ENCODE data around the gene IZUMO4.

IZUMO4 gene

DNA sequence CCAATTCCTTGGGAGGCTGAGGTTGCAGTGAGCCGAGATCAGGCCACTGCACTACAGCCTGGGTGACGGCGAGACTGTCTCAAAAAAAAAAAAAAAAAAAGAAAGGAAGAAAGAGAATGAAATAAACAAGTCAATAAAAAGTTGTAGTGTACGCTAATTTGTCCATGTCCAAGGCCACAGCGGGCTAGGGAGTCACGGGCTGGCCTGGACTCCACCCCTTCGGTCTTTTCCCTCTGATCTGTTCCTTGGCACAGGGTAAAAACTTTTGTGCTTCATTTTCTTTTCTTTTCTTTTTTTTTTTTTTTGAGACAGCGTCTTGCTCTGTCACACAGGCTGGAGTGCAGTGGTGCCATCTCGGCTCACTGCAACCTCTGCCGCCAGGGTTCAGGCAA is 26.3 kb upstream of the IZUMO4 start:
- Mint-ChIP-seq H3K9me3 (no peaks in the 10 kb centered on the region), H3K27me3 (no peaks in the 10 kb centered on the region), H3K36me3 (ENCODE audit: low read depth) (peaks cover 36% of the 10 kb centered on the region), H3K27ac (no peak overlapping the region), H3K4me3 (no peak overlapping the region), H3K4me1 (ENCODE audit: low read depth) (peaks cover 18% of the 10 kb centered on the region)

DNA sequence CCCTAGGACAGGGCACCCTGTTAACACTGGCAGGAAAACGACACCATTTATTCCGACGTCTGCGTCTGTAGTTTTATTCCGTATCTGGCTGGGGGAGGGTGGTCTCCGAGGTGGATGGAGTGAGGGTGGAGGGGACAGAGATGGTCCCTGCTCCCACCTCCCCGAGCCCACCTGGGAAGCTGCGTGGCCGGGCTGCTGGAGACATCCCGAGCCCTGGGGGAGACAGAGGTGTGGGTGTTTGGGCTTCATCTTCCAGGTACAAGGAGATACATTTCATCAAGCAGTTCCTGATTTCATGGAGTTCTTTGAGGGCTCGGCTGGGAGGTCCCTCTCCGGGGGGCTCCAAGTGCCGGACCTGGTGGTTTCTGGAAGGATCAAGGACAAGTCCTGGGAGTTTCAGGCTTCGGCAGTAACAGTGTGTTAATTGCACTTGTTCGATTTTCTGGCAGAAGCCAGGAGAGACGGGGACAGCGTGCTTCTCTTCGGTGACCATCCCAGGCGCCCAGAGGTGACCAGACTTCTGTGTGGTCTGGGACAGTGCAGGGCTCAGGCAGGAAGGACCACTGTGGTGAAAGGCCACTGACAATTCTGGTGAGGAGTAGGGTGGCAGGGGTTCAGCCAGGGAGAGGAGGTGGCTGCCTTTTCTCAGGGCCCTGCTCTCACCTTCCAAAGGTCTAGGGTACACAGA is 25.6 kb upstream of the IZUMO4 start:
- no peaks in the 10 kb centered on the region for H3K27me3 Mint-ChIP-seq
- no peaks in the 10 kb centered on the region for H3K9me3 Mint-ChIP-seq
- H3K27ac Mint-ChIP-seq, result peak overlapping the region; percentile 89
- no peak overlapping the region for H3K4me3 Mint-ChIP-seq
- H3K36me3 Mint-ChIP-seq (ENCODE audit: low read depth), result peaks cover 41% of the 10 kb centered on the region
- peaks cover 21% of the 10 kb centered on the region for H3K4me1 Mint-ChIP-seq (ENCODE audit: low read depth)

DNA sequence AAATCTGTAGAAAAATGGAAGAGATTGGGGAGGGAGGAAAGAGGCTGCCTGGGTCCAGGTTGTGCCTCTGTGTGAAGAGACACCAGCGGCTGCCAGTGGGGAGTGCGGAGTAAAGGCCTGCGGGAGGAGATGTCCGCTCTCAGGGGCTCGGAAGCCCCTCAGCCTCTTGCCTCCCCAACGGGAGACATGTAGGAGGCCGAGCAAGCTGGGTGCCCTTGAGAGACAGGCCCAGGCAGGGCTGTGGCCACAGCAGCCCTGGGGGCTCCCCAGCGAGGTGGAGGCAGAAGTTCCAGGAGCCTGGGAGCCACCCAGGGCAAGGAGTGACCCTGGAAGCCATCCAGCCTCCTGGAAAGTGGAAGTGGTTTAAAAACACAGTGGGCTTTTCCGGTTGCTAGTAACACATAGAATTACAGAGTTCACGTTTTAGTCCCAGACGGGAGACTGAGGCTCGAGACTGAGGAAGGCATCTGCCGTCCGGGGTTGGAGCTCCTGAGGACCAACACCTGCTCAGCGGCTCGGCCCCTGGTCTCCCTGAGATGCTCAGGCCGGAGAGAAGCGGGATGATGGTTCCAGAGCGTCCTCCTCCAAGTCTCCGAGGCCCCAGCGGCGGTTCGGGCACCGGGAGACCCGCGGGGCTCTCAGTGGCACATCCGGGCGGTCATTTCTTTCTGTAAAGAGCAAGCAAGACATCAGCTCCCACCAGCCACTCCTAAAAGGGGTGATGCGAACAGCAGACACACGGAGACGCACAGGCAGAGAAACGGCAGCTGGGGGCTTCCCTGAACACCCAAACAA is 23.8 kb upstream of the IZUMO4 start:
- Mint-ChIP-seq H3K4me1 (ENCODE audit: low read depth) (peaks cover 21% of the 10 kb centered on the region), H3K36me3 (ENCODE audit: low read depth) (peaks cover 57% of the 10 kb centered on the region), H3K9me3 (no peaks in the 10 kb centered on the region), H3K27ac (peak overlapping the region; percentile 11), H3K27me3 (no peaks in the 10 kb centered on the region), H3K4me3 (no peak overlapping the region)

DNA sequence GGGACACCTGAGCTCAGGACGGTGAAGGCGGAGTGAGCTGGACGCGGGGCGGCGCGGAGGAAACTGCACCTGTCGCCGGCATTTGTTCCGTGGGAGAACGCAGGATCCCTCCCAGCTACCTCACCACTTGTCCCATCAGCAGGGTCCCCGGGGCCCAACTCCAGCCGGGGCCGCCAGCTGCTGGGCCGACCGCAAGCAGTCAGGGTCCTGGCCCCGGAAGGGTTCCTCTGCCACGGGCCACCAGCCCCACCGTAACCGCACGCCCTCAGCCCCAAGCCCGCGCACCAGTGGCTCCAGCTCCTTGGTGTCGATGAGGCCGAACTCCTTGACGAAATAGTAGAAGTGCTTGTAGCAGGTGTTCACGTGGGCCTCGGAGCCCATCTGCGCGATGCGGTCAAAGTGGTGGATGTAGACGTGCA is 20.2 kb upstream of the IZUMO4 start:
- peaks cover 45% of the 10 kb centered on the region for H3K4me1 Mint-ChIP-seq (ENCODE audit: low read depth)
- H3K9me3 Mint-ChIP-seq, result no peaks in the 10 kb centered on the region
- H3K36me3 Mint-ChIP-seq (ENCODE audit: low read depth), result peaks cover 79% of the 10 kb centered on the region
- no peak overlapping the region for H3K4me3 Mint-ChIP-seq
- peak overlapping the region; percentile 36 for H3K27ac Mint-ChIP-seq
- no peaks in the 10 kb centered on the region for H3K27me3 Mint-ChIP-seq

DNA sequence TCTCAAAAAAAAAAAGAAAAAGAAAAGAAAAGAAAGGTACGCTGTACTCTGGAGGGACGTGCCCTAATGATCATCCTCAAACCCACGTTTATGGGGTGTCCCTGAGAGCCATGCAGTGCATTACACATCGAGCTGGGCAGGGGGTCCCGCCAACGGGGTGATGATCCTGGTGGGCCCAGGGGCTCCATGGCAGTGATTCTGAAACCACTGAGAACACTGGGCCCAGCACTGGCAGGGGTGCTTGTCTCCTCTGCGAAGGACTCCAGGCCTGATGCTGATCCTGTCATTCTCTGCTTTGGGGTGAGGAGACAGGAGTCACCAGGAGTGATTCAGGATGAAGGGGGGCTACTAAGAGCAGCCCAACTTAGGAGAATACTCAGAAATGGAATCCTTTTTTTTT is 19.3 kb upstream of the IZUMO4 start:
- H3K4me1 Mint-ChIP-seq (ENCODE audit: low read depth), result peaks cover 52% of the 10 kb centered on the region
- no peaks in the 10 kb centered on the region for H3K9me3 Mint-ChIP-seq
- no peak overlapping the region for H3K4me3 Mint-ChIP-seq
- peaks cover 75% of the 10 kb centered on the region for H3K36me3 Mint-ChIP-seq (ENCODE audit: low read depth)
- no peak overlapping the region for H3K27ac Mint-ChIP-seq
- no peaks in the 10 kb centered on the region for H3K27me3 Mint-ChIP-seq

DNA sequence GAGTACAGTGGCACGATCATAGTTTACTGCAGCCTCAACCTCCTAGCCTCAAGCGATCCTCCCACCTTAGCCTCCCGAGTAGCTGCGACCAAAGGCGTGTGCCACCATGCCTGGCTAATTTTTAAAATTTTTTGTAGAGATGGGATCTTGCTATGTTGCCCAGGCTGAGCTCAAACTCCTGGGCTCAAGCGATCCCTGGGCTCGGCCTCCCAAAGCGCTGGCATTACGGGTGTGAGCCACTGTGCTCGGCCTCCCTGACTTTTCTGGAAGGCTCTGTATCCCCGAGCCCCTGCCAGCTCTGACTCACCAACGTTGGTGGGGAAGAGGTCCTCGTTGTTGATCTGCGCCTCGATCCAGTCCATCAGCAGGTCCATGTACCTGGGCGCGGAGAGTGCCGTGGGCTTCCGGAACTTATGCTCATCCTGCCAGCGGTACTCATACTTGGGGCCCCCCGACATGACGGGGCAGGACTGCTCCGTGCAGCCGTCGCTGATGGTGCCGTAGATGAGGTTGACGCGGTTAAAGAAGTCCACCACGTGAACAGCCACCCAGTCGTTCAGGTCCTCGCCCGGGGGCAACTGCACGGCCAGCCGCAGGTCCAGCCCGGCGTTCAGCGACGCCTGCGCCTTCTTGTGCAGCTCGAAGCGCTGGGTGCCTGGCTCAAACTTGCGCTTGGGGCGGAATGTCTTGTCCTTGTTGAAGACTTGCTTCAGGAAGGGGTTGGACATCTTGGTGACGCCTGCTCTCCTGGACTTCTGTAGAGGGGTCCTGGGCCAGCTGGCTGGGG is 18.7 kb upstream of the IZUMO4 start:
- Mint-ChIP-seq H3K4me1 (ENCODE audit: low read depth) (peaks cover 56% of the 10 kb centered on the region), H3K9me3 (no peaks in the 10 kb centered on the region), H3K36me3 (ENCODE audit: low read depth) (peaks cover 75% of the 10 kb centered on the region), H3K4me3 (no peak overlapping the region), H3K27ac (peak overlapping the region; percentile 68), H3K27me3 (no peaks in the 10 kb centered on the region)

DNA sequence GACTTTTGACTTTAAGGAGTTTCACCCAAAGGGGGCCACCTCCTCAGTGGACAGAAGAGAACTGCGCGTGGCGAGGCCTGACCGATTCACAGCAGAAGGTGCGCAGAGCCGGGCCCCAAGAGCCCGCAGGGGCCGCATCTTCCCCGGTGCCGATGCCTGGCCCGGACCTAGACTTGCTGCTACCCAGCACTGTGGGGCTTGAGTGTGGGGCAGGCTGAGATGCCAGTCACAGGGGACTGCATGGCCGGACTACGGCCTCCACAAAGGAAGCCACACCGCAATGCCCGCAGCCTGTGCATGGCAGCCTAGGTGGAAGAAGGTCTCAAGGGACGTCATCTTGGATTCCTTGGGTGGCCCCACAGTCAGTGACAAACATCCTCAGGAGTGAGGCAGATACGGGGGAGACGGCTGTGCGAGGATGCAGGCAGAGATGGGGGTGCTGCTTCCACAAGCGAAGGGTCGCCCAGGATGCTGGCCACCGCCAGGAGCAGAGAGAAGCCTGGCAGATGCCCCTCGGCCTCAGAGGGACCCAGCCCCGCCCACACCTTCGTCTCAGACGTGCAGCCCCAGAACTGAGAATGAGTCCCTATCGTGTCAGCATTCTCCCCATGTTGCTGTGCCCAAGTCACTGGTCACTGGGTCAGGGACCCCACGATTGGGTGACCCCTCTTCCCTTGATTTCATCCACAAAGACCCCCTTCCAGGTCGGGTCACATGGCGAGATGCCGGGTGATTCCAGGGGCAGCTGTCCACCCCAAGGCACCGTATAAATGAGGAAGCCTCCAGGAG is 17.4 kb upstream of the IZUMO4 start:
- Mint-ChIP-seq H3K9me3 (no peaks in the 10 kb centered on the region), H3K36me3 (ENCODE audit: low read depth) (peaks cover 80% of the 10 kb centered on the region), H3K4me3 (peak overlapping the region; percentile 93), H3K4me1 (ENCODE audit: low read depth) (peaks cover 54% of the 10 kb centered on the region), H3K27me3 (no peaks in the 10 kb centered on the region), H3K27ac (peak overlapping the region; percentile 92)

DNA sequence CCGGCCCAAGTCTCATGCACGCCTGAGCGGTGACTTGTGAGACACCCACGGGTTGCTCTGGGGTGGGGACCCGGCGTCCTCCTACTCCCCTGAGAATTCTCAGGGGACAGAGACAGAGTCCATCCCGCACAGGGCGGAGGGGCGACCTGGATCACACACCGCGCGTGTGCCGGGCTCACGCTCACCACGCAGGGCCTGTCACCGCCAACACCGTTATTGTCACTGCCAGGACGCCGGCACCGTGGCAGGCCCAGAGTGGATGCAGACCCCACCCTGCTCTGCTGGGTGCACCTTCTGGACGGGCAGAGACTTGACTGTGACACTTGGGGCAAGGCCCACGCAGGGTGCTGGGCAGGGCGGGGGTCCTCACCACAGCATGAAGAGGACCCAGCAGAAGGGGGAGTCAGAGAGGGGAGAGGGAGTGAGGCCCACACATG is 16.8 kb upstream of the IZUMO4 start:
- H3K36me3 Mint-ChIP-seq (ENCODE audit: low read depth), result peaks cover 81% of the 10 kb centered on the region
- H3K27ac Mint-ChIP-seq, result peak overlapping the region; percentile 92
- no peaks in the 10 kb centered on the region for H3K27me3 Mint-ChIP-seq
- H3K9me3 Mint-ChIP-seq, result no peaks in the 10 kb centered on the region
- H3K4me3 Mint-ChIP-seq, result peak overlapping the region; percentile 93
- H3K4me1 Mint-ChIP-seq (ENCODE audit: low read depth), result peaks cover 52% of the 10 kb centered on the region

DNA sequence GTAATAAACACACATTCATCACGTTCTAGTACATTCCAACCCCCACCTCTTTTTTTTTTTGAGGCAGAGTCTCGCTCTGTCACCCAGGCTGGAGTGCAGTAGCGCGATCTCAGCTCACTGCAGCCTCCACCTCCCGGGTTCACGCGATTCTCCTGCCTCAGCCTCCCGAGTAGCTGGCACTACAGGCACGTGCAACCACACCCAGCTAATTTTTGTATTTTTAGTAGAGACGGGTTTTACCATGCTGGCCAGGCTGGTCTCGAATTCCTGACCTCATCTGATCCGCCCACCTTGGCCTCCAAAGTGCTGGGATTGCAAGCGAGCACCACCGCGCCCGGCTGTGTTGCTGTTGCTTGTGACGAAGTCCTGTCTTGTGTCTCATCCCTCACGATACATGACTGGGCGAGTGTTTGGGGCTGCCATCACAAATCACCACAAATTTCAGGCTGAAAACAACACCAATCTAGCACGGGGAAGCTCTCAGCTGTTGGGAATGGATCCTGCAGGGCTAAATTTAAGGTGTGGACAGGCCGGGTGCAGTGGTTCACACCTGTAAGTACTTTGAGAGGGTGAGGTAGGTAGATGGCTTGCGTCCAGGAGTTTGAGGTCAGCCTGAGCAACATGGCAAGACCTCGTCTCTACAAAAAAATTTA is 16.3 kb upstream of the IZUMO4 start:
- peaks cover 85% of the 10 kb centered on the region for H3K36me3 Mint-ChIP-seq (ENCODE audit: low read depth)
- H3K4me1 Mint-ChIP-seq (ENCODE audit: low read depth), result peaks cover 57% of the 10 kb centered on the region
- H3K9me3 Mint-ChIP-seq, result no peaks in the 10 kb centered on the region
- H3K27me3 Mint-ChIP-seq, result peaks cover 3% of the 10 kb centered on the region
- peak overlapping the region; percentile 92 for H3K27ac Mint-ChIP-seq
- peak overlapping the region; percentile 93 for H3K4me3 Mint-ChIP-seq

DNA sequence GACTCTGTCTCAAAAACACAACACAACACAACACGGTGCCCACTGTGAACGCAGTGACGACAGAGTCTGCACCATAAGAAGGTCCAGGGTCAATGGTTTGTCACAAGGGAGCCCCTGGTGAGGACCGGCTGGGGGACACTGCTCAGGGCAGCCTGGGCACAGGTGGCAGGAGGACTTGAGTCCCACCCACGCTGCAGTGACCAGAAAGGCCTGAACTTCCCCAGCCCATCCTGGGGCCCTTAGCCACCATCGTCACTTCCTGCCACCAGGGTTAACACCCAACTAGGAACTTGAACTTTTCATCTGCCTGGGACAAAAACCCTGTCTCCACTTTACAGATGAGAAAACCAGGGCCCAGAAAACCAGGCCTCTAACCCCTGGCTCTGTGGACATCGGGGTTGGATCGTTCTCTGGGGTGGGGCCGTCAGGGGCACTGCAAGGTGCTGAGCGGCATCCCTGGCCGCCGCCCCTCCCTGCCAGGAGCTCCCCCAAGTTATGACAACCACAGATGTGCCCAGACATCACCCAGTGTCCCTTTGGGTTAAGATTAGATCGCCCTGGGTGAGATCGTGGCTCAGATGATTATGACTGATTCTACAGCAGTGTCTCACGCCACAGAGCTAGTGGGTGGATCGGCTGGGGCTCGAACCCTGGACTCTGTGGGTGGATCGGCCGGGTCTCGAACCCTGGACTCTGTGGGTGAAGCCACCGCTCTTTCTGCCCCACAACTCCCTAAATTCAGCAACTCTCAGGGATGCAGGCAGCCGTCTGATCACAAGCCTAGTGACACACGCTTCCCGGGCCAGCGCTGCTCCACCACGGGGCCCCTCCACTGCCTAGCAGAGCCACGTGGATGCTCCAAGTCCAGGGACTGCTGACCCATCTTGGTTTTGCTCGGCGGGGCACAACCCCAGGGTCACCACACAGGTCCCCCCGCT is 14.6 kb upstream of the IZUMO4 start:
- peaks cover 65% of the 10 kb centered on the region for H3K4me1 Mint-ChIP-seq (ENCODE audit: low read depth)
- peak overlapping the region; percentile 93 for H3K4me3 Mint-ChIP-seq
- H3K9me3 Mint-ChIP-seq, result no peaks in the 10 kb centered on the region
- peak overlapping the region; percentile 98 for H3K27ac Mint-ChIP-seq
- peaks cover 77% of the 10 kb centered on the region for H3K36me3 Mint-ChIP-seq (ENCODE audit: low read depth)
- peaks cover 3% of the 10 kb centered on the region for H3K27me3 Mint-ChIP-seq

DNA sequence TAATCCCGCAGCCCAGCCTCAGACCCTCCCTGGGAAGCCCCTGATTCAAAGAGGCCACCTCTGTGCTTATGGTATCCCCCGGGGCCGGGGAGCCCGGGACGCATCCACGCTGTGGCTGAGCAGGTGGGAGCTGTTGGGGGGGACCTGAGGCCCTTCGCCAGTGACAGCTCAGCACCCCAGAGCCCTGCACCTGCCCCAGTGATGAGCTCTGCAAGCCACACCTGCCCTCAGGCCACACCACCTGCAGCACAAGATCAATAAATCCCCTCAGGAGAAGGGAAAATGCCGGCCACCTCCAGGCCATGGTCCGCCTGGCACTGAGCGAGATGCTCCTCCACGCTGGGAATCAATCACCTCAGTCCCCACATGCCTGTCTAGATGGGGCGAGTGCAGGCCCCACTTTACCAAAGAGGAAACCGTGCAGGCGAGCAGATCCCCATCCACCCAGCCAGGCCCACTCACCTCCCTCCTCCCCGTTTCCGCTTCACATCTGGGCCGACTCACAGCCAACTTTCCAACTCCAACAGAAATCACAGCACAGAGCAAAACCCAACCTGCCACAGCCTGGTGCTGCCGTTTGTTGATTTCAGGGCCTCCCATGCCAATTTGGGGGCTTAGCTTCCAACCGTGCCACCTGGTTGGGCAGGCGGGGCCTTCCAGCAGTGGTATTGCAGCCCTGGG is 13.4 kb upstream of the IZUMO4 start:
- Mint-ChIP-seq H3K27me3 (peaks cover 3% of the 10 kb centered on the region), H3K4me1 (ENCODE audit: low read depth) (peaks cover 76% of the 10 kb centered on the region), H3K9me3 (no peaks in the 10 kb centered on the region), H3K36me3 (ENCODE audit: low read depth) (peaks cover 68% of the 10 kb centered on the region), H3K27ac (peak overlapping the region; percentile 98), H3K4me3 (peak overlapping the region; percentile 93)

DNA sequence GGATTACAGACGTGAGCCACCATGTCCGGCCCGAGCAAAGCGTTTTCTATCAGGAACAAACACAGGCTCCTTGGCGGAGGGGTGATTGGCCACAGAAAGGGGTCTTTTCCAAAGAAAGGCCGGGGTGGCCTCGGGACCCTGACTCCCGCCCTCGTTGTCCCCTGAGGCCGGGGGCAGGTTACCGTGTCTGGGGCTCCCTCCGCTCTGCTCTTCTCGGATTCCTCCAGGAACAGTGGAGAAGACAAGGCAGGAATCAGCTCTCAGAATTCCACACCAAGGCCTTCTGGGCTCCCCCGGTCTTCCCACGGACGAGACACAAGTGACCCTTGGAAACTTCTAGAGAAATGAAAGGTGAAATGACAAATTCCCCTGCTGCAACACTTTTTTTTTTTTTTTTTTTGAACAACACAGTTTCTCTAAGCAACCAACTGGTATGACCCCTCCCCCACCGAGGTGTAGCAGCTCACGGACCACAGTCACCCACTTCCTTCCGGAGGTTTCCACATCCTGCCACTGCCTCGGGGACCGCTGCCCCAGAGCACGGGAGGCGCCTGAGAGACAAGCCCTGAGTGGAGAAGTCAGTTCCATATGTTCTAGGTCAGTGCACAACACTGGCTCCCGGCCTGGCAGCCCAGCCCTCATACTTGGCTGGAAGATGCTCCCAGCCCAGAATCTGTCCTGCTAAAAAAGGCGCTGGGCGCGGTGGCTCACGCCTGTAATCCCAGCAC is 11.6 kb upstream of the IZUMO4 start:
- peak overlapping the region; percentile 93 for H3K4me3 Mint-ChIP-seq
- H3K27ac Mint-ChIP-seq, result peak overlapping the region; percentile 98
- peaks cover 50% of the 10 kb centered on the region for H3K36me3 Mint-ChIP-seq (ENCODE audit: low read depth)
- peaks cover 3% of the 10 kb centered on the region for H3K27me3 Mint-ChIP-seq
- peaks cover 76% of the 10 kb centered on the region for H3K4me1 Mint-ChIP-seq (ENCODE audit: low read depth)
- no peaks in the 10 kb centered on the region for H3K9me3 Mint-ChIP-seq
